Measurements from ENCODE around the gene MIPEP.

- TF ChIP-seq CTCF (conservative IDR thresholded peaks at IDR 0.05; ENCODE audit: low read depth, low read length) (no peak), EZH2 (IDR thresholded peaks at IDR 0.05; ENCODE audit: borderline replicate concordance, low read depth, low read length, poor library complexity, severe bottlenecking) (no peak)
These were observed 157.5 kb downstream of the MIPEP start for GRCh38 chr13:23731709-23732108.
